H9 (cell line): ENCODE measurements around the gene ROPN1L. TPM values are rescaled to one million over a fixed set of nuclear protein-coding genes. Genes with fewer than 3 reads are reported as not detected.

Experiments
- DNase-seq: peaks from one replicate; pipeline ENCODE4 v3.0.0-alpha.2; 2017
- H2AFZ ChIP-seq: one replicate; pipeline ENCODE4 v1.6.1; 2013; ENCODE audit warnings: mild to moderate bottlenecking, low read length, control low read depth, moderate library complexity
- H2AK5ac ChIP-seq: 2 replicates; pipeline ENCODE4 v1.6.1; 2013; ENCODE audit warnings: low read length, control low read depth, mixed read lengths; ENCODE audit not compliant: insufficient read length
- H2BK120ac ChIP-seq: one replicate; pipeline ENCODE4 v1.6.1; 2013; ENCODE audit warnings: low read depth, mild to moderate bottlenecking, low read length, control low read depth, inconsistent platforms; ENCODE audit not compliant: poor library complexity, severe bottlenecking
- H2BK12ac ChIP-seq: 2 replicates; pipeline ENCODE4 v1.6.1; 2013; ENCODE audit warnings: low read length, control low read depth, mixed read lengths, low read depth; ENCODE audit not compliant: insufficient read length
- H2BK15ac ChIP-seq: 2 replicates; pipeline ENCODE4 v1.6.1; 2013; ENCODE audit warnings: low read depth, low read length, control low read depth
- H2BK20ac ChIP-seq: one replicate; pipeline ENCODE4 v1.6.1; 2013; ENCODE audit warnings: low read depth, mild to moderate bottlenecking, low read length, control low read depth, inconsistent platforms; ENCODE audit not compliant: poor library complexity, severe bottlenecking
- H2BK5ac ChIP-seq: 2 replicates; pipeline ENCODE4 v1.6.1; 2013; ENCODE audit warnings: low read length, control low read depth, mixed read lengths; ENCODE audit not compliant: insufficient read length
- H3K14ac ChIP-seq: 2 replicates; pipeline ENCODE4 v1.6.1; 2013; ENCODE audit warnings: low read length, control low read depth; ENCODE audit not compliant: insufficient read depth
- H3K18ac ChIP-seq: 2 replicates; pipeline ENCODE4 v1.6.1; 2013; ENCODE audit warnings: low read depth, mild to moderate bottlenecking, mixed read lengths, low read length, control low read depth; ENCODE audit not compliant: insufficient read length
- H3K23ac ChIP-seq: 2 replicates; pipeline ENCODE4 v1.6.1; 2013; ENCODE audit warnings: low read length, control low read depth, mixed read lengths, low read depth; ENCODE audit not compliant: insufficient read length
- H3K23me2 ChIP-seq: 2 replicates; pipeline ENCODE4 v1.6.1; 2013; ENCODE audit warnings: low read depth, mild to moderate bottlenecking, mixed read lengths, low read length, control low read depth; ENCODE audit not compliant: insufficient read length, poor library complexity, severe bottlenecking
- H3K27ac ChIP-seq: 2 replicates; pipeline ENCODE4 v1.5.1; 2013; ENCODE audit warnings: low read length, control low read depth, mixed read lengths, low read depth; ENCODE audit not compliant: insufficient read length
- H3K27me3 ChIP-seq: 2 replicates; pipeline ENCODE4 v1.6.1; 2013; ENCODE audit warnings: low read length, control low read depth, inconsistent platforms; ENCODE audit not compliant: insufficient read depth
- H3K4ac ChIP-seq: 2 replicates; pipeline ENCODE4 v1.6.1; 2013; ENCODE audit warnings: low read depth, mild to moderate bottlenecking, control low read depth, inconsistent platforms, low read length, moderate library complexity
- H3K4me1 ChIP-seq: 2 replicates; pipeline ENCODE4 v1.6.1; 2013; ENCODE audit warnings: low read length, control low read depth, inconsistent platforms; ENCODE audit not compliant: insufficient read depth
- H3K4me2 ChIP-seq: 2 replicates; pipeline ENCODE4 v1.6.1; 2013; ENCODE audit warnings: low read length, control low read depth, mixed read lengths; ENCODE audit not compliant: insufficient read length, insufficient read depth
- H3K56ac ChIP-seq: 2 replicates; pipeline ENCODE4 v1.6.1; 2013; ENCODE audit warnings: low read depth, mild to moderate bottlenecking, mixed read lengths, low read length, control low read depth; ENCODE audit not compliant: insufficient read length
- H3K79me1 ChIP-seq: 2 replicates; pipeline ENCODE4 v1.6.1; 2013; ENCODE audit warnings: low read depth, mild to moderate bottlenecking, moderate library complexity, low read length, control low read depth, inconsistent platforms; ENCODE audit not compliant: insufficient read depth, poor library complexity, severe bottlenecking
- H3K79me2 ChIP-seq: 2 replicates; pipeline ENCODE4 v1.6.1; 2013; ENCODE audit warnings: low read length, control low read depth, inconsistent platforms; ENCODE audit not compliant: insufficient read depth
- H3K9ac ChIP-seq: 2 replicates; pipeline ENCODE4 v1.6.1; 2013; ENCODE audit warnings: low read length, control low read depth, mixed read lengths; ENCODE audit not compliant: insufficient read length; ENCODE audit errors: extremely low read depth
- H3K9me3 ChIP-seq: one replicate; pipeline ENCODE4 v1.6.1; 2013; ENCODE audit warnings: low read depth, low read length, inconsistent platforms; ENCODE audit not compliant: control insufficient read depth
- H3T11ph ChIP-seq: one replicate; pipeline ENCODE4 v1.6.1; 2013; ENCODE audit warnings: mild to moderate bottlenecking, low read length, control low read depth, inconsistent platforms
- H4K20me1 ChIP-seq: one replicate; pipeline ENCODE4 v1.6.1; 2013; ENCODE audit not compliant: control insufficient read depth, insufficient read length, insufficient read depth
- H4K5ac ChIP-seq: 2 replicates; pipeline ENCODE4 v1.6.1; 2013; ENCODE audit warnings: low read depth, mild to moderate bottlenecking, mixed read lengths, low read length, control low read depth; ENCODE audit not compliant: insufficient read length
- H4K8ac ChIP-seq: replicated peaks from 2 replicates; pipeline ENCODE4 v1.6.1; 2013; ENCODE audit warnings: low read length, control low read depth, mixed read lengths, low read depth; ENCODE audit not compliant: insufficient read length
- H4K91ac ChIP-seq: 2 replicates; pipeline ENCODE4 v1.6.1; 2013; ENCODE audit warnings: low read depth, mild to moderate bottlenecking, moderate library complexity, mixed read lengths, low read length, control low read depth; ENCODE audit not compliant: insufficient read length
- H3K27ac Mint-ChIP-seq, 3 experiments: 2 replicates in 2 of 3; 3 replicates in 1 of 3; pipeline ENCODE4 v1.8.0; 2020 to 2021; ENCODE audit warnings: mixed read lengths in 3 of 3, mild to moderate bottlenecking in 1 of 3, moderate library complexity in 1 of 3
- H3K27me3 Mint-ChIP-seq: 2 replicates; pipeline ENCODE4 v1.8.0; 2021; ENCODE audit warnings: low read depth, mild to moderate bottlenecking, moderate library complexity, mixed read lengths
- H3K36me3 Mint-ChIP-seq, 3 experiments: 2 replicates in 2 of 3; 3 replicates in 1 of 3; pipeline ENCODE4 v1.8.0; 2020 to 2021; ENCODE audit warnings: low read depth in 3 of 3, mixed read lengths in 3 of 3; ENCODE audit not compliant: insufficient read depth in 1 of 3
- H3K4me1 Mint-ChIP-seq, 2 experiments: 2 replicates each; pipeline ENCODE4 v1.8.0; 2020; ENCODE audit warnings: mixed read lengths in 2 of 2
- H3K4me3 Mint-ChIP-seq, 2 experiments: 2 replicates in 1 of 2; 3 replicates in 1 of 2; pipeline ENCODE4 v1.8.0; 2020 to 2021; ENCODE audit warnings: mild to moderate bottlenecking in 2 of 2, mixed read lengths in 2 of 2, moderate library complexity in 1 of 2
- H3K9me3 Mint-ChIP-seq, 2 experiments: 2 replicates in 1 of 2; 3 replicates in 1 of 2; pipeline ENCODE4 v1.8.0; 2020; ENCODE audit warnings: mild to moderate bottlenecking in 2 of 2, mixed read lengths in 2 of 2, moderate library complexity in 1 of 2
- CTCF ChIP-seq: fragments of 200-600 bp; sonication (generic); conservative IDR thresholded peaks from 3 replicates; pipeline ENCODE4 v1.8.0; 2021; ENCODE audit warnings: antibody characterized with exemption, mild to moderate bottlenecking
- WGBS: extraction: QIAGEN DNeasy Blood & Tissue Kit; methylation state at CpG from one replicate; pipeline ENCODE4 v1.1.7; 2013; ENCODE audit warnings: missing lambda C conversion rate, low lambda C conversion rate, mixed read lengths; ENCODE audit not compliant: insufficient read length; ENCODE audit errors: extremely low coverage; 5-methylcytosine and 5-hydroxymethylcytosine counted together
- total RNA-seq: library from RNA; stranded (reverse); gene quantifications from 2 replicates; pipeline ENCODE4 v1.2.1, GENCODE V29; 2021

Gene ROPN1L
- total RNA-seq, 1 experiment from 2014 or later = 0.37 TPM

GRCh38 chr5:10456583-10457420, 15.1 kb downstream of the ROPN1L start:
- Histone ChIP-seq H3K23ac (no peak overlapping the region), H3K4ac (no peak overlapping the region), H2BK15ac (no peak overlapping the region), H4K8ac (no peak overlapping the region), H3K56ac (no peak overlapping the region), H3K27ac (no peak overlapping the region), H2BK12ac (no peak overlapping the region), H3K23me2 (no peaks in the 10 kb centered on the region), H3K14ac (no peak overlapping the region), H2AFZ (no peak overlapping the region), H2AK5ac (no peak overlapping the region), H2BK20ac (no peak overlapping the region), H3K79me2 (no peaks in the 10 kb centered on the region), H2BK5ac (no peak overlapping the region), H3K27me3 (no peaks in the 10 kb centered on the region), H3K4me2 (no peak overlapping the region), H4K20me1 (peaks cover 2% of the 10 kb centered on the region), H3T11ph (no peak overlapping the region), H2BK120ac (no peak overlapping the region), H3K79me1 (no peaks in the 10 kb centered on the region), H3K9me3 (no peaks in the 10 kb centered on the region), H3K18ac (no peak overlapping the region), H3K9ac (no peak overlapping the region), H4K91ac (no peak overlapping the region), H3K4me1 (no peaks in the 10 kb centered on the region), H4K5ac (no peak overlapping the region)
- Mint-ChIP-seq H3K9me3 (no peaks in the 10 kb centered on the region), H3K4me1 (peaks cover 36 to 43% of the 10 kb centered on the region in 2 experiments), H3K4me3 (no peak overlapping the region), H3K36me3 (no peaks in the 10 kb centered on the region; a peak in 1 of 7 replicates), H3K27ac (no peak overlapping the region; a peak in 1 of 7 replicates), H3K27me3 (peaks cover 10% of the 10 kb centered on the region)
- no peak for TF ChIP-seq CTCF
- no CpG with 5 or more reads among the region's 26 CpGs for WGBS
- no peak for DNase-seq
